ENCODE measurements around the gene CEP126.

Gene CEP126

GRCh38 chr11:101996111-101996510 is 81.3 kb downstream of the CEP126 start:
- no peak for DNase-seq (ENCODE audit: low spot score)
- no peak for TF ChIP-seq CTCF (IDR thresholded peaks at IDR 0.05; ENCODE audit: extremely low read depth, missing control alignments)

GRCh38 chr11:102001657-102002338 is 87.0 kb downstream of the CEP126 start:
- TF ChIP-seq CTCF (IDR thresholded peaks at IDR 0.05; ENCODE audit: extremely low read depth, missing control alignments) = no peak
- DNase-seq (ENCODE audit: low spot score) = no peak

GRCh38 chr11:102004220-102004619 is 89.4 kb downstream of the CEP126 start:
- DNase-seq (ENCODE audit: low spot score) = no peak
- TF ChIP-seq CTCF (IDR thresholded peaks at IDR 0.05; ENCODE audit: extremely low read depth, missing control alignments) = no peak

GRCh38 chr11:102005306-102005705 is 90.5 kb downstream of the CEP126 start:
- no peak for TF ChIP-seq CTCF (IDR thresholded peaks at IDR 0.05; ENCODE audit: extremely low read depth, missing control alignments)
- DNase-seq (ENCODE audit: low spot score) = no peak

- no peak for TF ChIP-seq CTCF (IDR thresholded peaks at IDR 0.05; ENCODE audit: extremely low read depth, missing control alignments)
- no peak for DNase-seq (ENCODE audit: low spot score)
These were observed 92.2 kb downstream of the CEP126 start for GRCh38 chr11:102006835-102007566.

GRCh38 chr11:102007567-102008437 is 93.0 kb downstream of the CEP126 start:
- DNase-seq (ENCODE audit: low spot score) = peak; percentile 44
- peak; percentile 41 for TF ChIP-seq CTCF (IDR thresholded peaks at IDR 0.05; ENCODE audit: extremely low read depth, missing control alignments)

All from GM20000 (cell line).